ENCODE results near the gene PLCH1. TPM values are rescaled to one million over a fixed set of nuclear protein-coding genes. Genes with fewer than 3 reads are reported as not detected.

Gene PLCH1
- total RNA-seq, 1 donor from 2014 or later = 0.26 TPM

DNA sequence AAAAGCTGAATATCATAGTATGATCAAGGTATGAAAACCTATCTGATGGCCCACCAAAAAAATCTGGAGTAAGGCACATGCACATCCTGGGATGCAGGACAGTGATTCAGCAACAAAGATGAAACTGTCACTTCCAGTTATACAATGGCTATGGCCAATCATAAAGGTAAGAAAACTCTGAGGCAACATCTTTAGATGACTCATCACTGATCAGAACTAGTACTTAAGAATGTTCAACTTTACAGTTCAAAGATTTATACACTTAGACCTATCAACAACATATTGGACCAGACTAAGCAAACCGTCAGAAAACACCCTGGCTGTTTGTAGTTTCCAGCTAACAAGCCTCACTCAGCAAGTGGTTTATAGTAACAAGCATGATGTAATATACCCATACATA lies 21.3 kb upstream of the PLCH1 start:
- DNase-seq (ENCODE audit: low read depth) (peak; percentile 73), FAIRE-seq (no peak)
- TF ChIP-seq, protein P1, sequence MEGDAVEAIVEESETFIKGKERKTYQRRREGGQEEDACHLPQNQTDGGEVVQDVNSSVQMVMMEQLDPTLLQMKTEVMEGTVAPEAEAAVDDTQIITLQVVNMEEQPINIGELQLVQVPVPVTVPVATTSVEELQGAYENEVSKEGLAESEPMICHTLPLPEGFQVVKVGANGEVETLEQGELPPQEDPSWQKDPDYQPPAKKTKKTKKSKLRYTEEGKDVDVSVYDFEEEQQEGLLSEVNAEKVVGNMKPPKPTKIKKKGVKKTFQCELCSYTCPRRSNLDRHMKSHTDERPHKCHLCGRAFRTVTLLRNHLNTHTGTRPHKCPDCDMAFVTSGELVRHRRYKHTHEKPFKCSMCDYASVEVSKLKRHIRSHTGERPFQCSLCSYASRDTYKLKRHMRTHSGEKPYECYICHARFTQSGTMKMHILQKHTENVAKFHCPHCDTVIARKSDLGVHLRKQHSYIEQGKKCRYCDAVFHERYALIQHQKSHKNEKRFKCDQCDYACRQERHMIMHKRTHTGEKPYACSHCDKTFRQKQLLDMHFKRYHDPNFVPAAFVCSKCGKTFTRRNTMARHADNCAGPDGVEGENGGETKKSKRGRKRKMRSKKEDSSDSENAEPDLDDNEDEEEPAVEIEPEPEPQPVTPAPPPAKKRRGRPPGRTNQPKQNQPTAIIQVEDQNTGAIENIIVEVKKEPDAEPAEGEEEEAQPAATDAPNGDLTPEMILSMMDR (IDR thresholded peaks at IDR 0.05; ENCODE audit: insufficient read depth, low read length, severe bottlenecking) = no peak
- Histone ChIP-seq H3K4me3 (ENCODE audit: low read depth, low read length) (no peak overlapping the region), H3K36me3 (ENCODE audit: control insufficient read depth, insufficient read depth, low read length) (no peaks in the 10 kb centered on the region), H3K27me3 (ENCODE audit: control insufficient read depth, insufficient read depth, low read length) (no peaks in the 10 kb centered on the region)

DNA sequence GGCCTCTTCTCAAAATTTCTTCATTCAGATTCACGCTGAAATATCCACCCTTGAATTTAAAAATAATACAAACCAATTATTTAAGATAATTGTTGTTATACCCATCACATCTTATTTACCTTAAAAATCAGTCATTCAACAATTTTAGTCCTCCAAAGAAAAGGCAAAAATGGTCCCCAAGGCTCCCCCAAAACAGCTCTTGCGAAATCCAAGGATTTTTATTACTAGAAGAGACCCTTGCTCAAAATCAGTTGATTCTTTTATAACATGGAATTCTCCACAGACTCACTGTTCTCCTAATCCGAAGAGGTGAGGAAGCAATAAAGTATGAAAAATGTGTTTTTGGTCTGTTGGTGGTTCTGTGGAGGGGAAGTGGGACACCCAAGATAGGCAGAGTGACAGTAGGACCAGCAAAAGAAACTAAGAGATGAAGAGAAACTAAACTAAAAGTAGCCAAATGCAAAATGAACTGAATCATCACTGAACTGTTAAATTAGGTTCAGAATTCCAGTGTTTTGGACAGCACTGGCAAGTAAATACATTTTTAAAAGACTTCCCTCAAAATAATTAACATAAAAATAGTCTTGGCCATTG lies 19.1 kb upstream of the PLCH1 start:
- no peak for FAIRE-seq
- H3K27me3 ChIP-seq (ENCODE audit: control insufficient read depth, insufficient read depth, low read length) = no peaks in the 10 kb centered on the region
- TF ChIP-seq, protein P1 (IDR thresholded peaks at IDR 0.05; ENCODE audit: insufficient read depth, low read length, severe bottlenecking) = no peak
- H3K36me3 ChIP-seq (ENCODE audit: control insufficient read depth, insufficient read depth, low read length) = no peaks in the 10 kb centered on the region
- no peak overlapping the region for H3K4me3 ChIP-seq (ENCODE audit: low read depth, low read length)
- no peak for DNase-seq (ENCODE audit: low read depth)

DNA sequence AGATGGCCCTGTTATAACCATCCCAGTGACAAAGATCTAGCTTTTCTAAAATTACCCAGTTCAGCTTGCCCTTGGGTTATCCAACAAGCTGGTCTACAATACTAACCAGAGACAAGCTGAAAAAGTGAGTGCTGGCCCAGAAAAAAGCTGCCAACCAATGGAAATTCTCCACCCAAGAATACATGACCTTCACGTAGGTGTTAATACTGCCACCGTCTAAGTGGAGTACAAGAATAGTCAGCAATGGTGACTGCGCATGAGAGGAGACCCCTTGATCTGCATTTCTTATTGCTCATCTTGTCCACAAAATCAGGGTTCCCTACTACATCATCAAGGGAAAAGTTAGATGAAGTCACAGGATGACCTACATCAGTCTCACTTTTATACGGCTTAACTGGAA lies 15.8 kb upstream of the PLCH1 start:
- Histone ChIP-seq H3K36me3 (ENCODE audit: control insufficient read depth, insufficient read depth, low read length) (no peaks in the 10 kb centered on the region), H3K27me3 (ENCODE audit: control insufficient read depth, insufficient read depth, low read length) (no peaks in the 10 kb centered on the region), H3K4me3 (ENCODE audit: low read depth, low read length) (no peak overlapping the region)
- FAIRE-seq (no peak), DNase-seq (ENCODE audit: low read depth) (no peak)
- TF ChIP-seq, protein P1 (IDR thresholded peaks at IDR 0.05; ENCODE audit: insufficient read depth, low read length, severe bottlenecking) = no peak

DNA sequence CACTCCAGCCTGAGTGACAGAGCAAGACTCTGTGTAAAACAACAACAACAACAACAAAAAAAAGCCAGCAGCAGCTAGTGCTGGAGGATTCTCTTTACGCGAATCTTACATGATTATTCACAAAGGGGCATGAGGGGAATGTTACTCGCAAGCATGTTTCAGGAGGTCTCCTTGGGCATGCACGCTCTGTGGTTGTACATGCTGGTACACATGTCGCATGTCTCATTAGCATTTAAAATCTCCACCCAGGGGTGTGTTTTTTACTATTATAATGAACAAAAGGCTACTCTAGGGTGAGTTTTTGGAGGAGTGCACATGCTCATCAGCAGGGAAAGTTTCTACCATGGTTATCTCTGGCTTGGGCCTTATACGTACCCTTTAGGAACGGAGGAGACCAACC lies 12.7 kb upstream of the PLCH1 start:
- TF ChIP-seq, protein P1 (IDR thresholded peaks at IDR 0.05; ENCODE audit: insufficient read depth, low read length, severe bottlenecking) = no peak
- H3K4me3 ChIP-seq (ENCODE audit: low read depth, low read length) = no peak overlapping the region
- DNase-seq (ENCODE audit: low read depth) = no peak
- FAIRE-seq = no peak
- no peaks in the 10 kb centered on the region for H3K36me3 ChIP-seq (ENCODE audit: control insufficient read depth, insufficient read depth, low read length)
- H3K27me3 ChIP-seq (ENCODE audit: control insufficient read depth, insufficient read depth, low read length) = no peaks in the 10 kb centered on the region

DNA sequence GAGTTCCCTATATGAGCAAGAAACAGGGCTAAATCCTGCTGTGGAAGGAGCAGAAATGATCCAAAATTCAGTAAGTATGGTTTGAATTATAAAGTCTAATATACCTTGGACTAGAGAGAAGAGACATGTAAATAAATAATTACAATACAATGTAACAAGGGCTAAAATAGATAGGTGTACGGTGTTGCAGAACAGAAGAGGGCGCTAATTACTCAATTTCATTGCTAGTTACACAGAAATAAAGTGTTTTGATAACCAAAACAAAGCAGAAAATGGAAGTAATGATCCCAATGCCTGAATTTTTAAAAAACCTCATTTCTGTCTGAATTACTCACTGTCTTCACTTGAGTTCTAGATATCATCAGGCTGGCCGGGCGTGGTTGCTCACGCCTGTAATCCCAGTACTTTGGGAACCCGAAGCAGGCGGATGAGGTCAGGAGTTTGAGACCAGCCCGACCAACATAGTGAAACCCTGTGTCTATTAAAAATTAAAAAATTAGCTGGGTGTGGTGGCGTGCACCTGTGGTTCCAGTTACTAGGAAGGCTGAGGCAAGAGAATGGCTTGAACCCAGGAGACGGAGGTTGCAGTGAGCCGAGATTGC lies 8.3 kb upstream of the PLCH1 start:
- Histone ChIP-seq H3K27me3 (ENCODE audit: control insufficient read depth, insufficient read depth, low read length) (no peaks in the 10 kb centered on the region), H3K36me3 (ENCODE audit: control insufficient read depth, insufficient read depth, low read length) (no peaks in the 10 kb centered on the region), H3K4me3 (ENCODE audit: low read depth, low read length) (no peak overlapping the region)
- TF ChIP-seq, protein P1 (IDR thresholded peaks at IDR 0.05; ENCODE audit: insufficient read depth, low read length, severe bottlenecking) = peak; percentile 45
- FAIRE-seq (no peak), DNase-seq (ENCODE audit: low read depth) (peak; percentile 43)

Data from bronchial epithelial cell (primary cell).